BJ (cell line): ENCODE data around the gene FXR2. TPM values are rescaled to one million over a fixed set of nuclear protein-coding genes. Genes with fewer than 3 reads are reported as not detected.

Experiments used
- CTCF ChIA-PET: fragments of 350-600 bp; formaldehyde crosslinking; extraction: SDS; loops from one replicate; lab custom pipeline; 2021; ENCODE audit warnings: antibody characterized with exemption, inconsistent platforms; lab: Yijun Ruan, JAX
- POLR2A ChIA-PET: fragments of 300-600 bp; sonication (Branson Sonifier 250); formaldehyde crosslinking; extraction: SDS; loops from one replicate; lab custom pipeline; 2021; ENCODE audit warnings: antibody characterized with exemption; lab: Charles Lee
- DNase-seq: peaks from one replicate; pipeline ENCODE4 v3.0.0-alpha.2; 2011; ENCODE audit warnings: low read depth
- H3K27me3 ChIP-seq: 2 replicates; pipeline ENCODE4 v1.6.0; 2011; ENCODE audit warnings: low read length; ENCODE audit not compliant: control insufficient read depth, insufficient read depth
- H3K36me3 ChIP-seq: 2 replicates; pipeline ENCODE4 v1.5.1; 2011; ENCODE audit warnings: low read length; ENCODE audit not compliant: control insufficient read depth, insufficient read depth
- H3K4me3 ChIP-seq: 2 replicates; pipeline ENCODE4 v1.5.1; 2011; ENCODE audit warnings: low read depth, mild to moderate bottlenecking, control low read depth, low read length
- polyA minus RNA-seq: library from RNA; depleted of rRNA, polyadenylated mRNA; stranded (reverse); fragments of >200 nt; gene quantifications from 2 replicates; pipeline ENCODE4 v1.2.3, GENCODE V29; 2011; rRNA and poly(A)+ RNA removed
- polyA plus RNA-seq: library from polyadenylated mRNA; depleted of rRNA; stranded (reverse); fragments of >200 nt; gene quantifications from 2 replicates; pipeline ENCODE4 v1.2.3, GENCODE V29; 2011; rRNA removed
- TF ChIP-seq, protein P1 (sequence below): IDR thresholded peaks from 2 replicates; pipeline ENCODE4 v1.5.1; 2011; ENCODE audit warnings: low read depth, mild to moderate bottlenecking, control low read depth, inconsistent platforms, low read length, moderate library complexity; ENCODE audit not compliant: insufficient read depth

The FXR2 gene
- polyA plus RNA-seq (33.6 and 46.2 TPM in 2 replicates), polyA minus RNA-seq (44.8 and 72.0 TPM in 2 replicates)

DNA sequence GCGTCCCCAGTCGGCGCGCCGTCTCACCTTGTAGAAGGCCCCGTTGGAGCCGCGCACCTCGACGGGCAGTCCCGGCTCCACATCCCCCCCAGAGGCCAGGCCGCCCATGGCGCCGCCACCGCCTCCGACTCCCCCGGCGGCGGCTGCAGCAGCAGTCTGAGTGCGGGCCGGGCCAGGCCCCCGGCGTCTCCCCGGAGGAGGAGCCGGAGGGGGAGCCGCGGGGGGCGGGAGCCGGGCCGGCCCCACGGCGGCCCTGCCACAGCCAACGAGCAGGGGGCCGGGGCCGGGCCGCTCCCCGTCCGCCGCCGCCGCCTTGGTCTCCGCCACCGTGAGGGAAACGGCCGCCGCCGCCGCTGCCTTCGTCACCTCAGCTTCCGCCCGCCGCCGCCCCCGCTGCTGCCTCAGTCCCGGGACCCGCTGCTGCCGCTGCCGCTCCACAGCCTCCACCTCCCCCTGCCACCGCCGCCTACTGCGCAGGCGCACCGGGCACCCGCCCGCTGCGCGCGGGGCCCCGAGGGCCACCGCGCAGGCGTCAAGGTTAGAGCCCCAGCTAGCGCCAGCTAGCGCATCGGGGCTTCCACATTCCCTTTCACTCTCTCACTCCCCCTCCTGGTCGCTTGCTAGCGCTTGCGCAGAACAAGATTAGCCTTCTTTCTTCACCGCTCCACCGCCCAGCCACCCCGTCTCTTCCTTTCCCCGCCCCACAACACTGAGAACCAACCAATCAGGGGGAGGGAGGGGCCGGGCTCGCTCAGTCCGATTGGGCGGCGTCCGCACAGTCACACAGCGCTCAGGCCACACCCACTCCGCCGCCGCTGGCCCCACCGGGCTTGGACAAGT, at the start of gene FXR2:
Gene FXR2, minus strand, starts transcription at position 473 of the 840 bp plus-strand sequence. Its CDS starts 365 bp downstream, at position 108.
- ChIA-PET POLR2A (interaction anchor here (0.6 to 1.1 kb wide), 4 partner anchors 73 to 517 kb away, joined by 4 to 8 read pairs (median 6); partner anchors contain the start of genes TP53 and WRAP53), CTCF (interaction anchor here (0.6 to 1.9 kb wide), 8 partner anchors 10 to 577 kb away, joined by 3 to 9 read pairs (median 5); partner anchors contain the start of gene TP53)
- DNase-seq = peak; percentile 99
- TF ChIP-seq, protein P1, sequence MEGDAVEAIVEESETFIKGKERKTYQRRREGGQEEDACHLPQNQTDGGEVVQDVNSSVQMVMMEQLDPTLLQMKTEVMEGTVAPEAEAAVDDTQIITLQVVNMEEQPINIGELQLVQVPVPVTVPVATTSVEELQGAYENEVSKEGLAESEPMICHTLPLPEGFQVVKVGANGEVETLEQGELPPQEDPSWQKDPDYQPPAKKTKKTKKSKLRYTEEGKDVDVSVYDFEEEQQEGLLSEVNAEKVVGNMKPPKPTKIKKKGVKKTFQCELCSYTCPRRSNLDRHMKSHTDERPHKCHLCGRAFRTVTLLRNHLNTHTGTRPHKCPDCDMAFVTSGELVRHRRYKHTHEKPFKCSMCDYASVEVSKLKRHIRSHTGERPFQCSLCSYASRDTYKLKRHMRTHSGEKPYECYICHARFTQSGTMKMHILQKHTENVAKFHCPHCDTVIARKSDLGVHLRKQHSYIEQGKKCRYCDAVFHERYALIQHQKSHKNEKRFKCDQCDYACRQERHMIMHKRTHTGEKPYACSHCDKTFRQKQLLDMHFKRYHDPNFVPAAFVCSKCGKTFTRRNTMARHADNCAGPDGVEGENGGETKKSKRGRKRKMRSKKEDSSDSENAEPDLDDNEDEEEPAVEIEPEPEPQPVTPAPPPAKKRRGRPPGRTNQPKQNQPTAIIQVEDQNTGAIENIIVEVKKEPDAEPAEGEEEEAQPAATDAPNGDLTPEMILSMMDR = peak; percentile 76
- no peaks in the 10 kb centered on the region for H3K27me3 ChIP-seq
- H3K4me3 ChIP-seq = peak within 1 kb of the TSS; percentile 65
- peaks cover 5% of the 10 kb centered on the region for H3K36me3 ChIP-seq

DNA sequence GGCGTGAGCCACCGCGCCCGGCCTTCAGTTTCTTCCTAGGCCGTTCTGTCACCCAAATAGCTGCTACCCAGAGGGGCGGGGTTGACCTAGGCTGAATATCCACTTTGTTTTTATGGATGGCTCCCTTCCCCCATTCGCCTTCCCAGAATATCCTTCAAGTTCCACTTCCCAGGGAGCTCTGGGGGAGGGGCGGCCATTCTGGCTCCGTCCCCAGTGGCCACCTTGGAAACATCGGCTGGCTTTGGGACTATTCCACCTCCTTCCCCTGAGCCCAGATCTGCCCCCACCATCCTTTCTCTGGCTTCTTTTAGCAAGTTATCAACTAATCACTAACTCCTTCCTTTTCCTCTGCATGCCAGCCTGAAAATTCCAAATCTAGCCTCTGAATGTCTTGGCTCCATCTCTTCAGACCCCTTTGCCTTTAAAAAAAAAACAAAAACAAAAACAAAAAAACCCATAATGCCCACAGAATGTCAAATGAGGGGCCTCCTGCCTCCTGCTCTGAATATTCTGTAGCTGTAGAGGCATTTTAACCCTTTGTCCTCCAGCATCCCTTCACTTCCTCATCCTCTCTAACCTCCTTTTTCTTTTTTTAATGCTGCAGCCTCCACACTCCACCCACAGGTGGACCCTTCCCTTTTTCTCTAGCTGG, 42.4 kb upstream of the FXR2 start:
- no peak for DNase-seq
- H3K27me3 ChIP-seq = peaks cover 25% of the 10 kb centered on the region
- POLR2A ChIA-PET = no interaction called here
- no peaks in the 10 kb centered on the region for H3K36me3 ChIP-seq
- TF ChIP-seq, protein P1 = no peak
- CTCF ChIA-PET = interaction anchor here (1.1 to 3.4 kb wide), 3 partner anchors 16 to 31 kb away, joined by 4 to 12 read pairs (median 8); partner anchors contain the start of genes TP53 and WRAP53
- no peak overlapping the region for H3K4me3 ChIP-seq

DNA sequence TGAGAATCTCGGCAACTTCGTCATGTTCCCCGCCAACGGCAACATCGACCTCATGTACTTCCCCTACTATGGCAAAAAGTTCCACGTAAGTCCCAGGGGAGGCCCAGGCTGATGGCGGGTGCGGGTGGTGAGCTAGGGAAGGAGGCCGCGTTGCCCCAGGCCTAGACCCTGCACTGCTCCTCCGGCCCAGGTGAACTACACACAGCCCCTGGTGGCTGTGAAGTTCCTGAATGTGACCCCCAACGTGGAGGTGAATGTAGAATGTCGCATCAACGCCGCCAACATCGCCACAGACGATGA, 40.8 kb upstream of the FXR2 start:
- H3K36me3 ChIP-seq = no peaks in the 10 kb centered on the region
- ChIA-PET CTCF (interaction anchor here (0.8 to 3.4 kb wide), 2 partner anchors 13 to 32 kb away, joined by 3 to 12 read pairs; partner anchors contain the start of genes TP53 and WRAP53), POLR2A (no interaction called here)
- no peak overlapping the region for H3K4me3 ChIP-seq
- TF ChIP-seq, protein P1 = no peak
- H3K27me3 ChIP-seq = peaks cover 35% of the 10 kb centered on the region
- DNase-seq = no peak

DNA sequence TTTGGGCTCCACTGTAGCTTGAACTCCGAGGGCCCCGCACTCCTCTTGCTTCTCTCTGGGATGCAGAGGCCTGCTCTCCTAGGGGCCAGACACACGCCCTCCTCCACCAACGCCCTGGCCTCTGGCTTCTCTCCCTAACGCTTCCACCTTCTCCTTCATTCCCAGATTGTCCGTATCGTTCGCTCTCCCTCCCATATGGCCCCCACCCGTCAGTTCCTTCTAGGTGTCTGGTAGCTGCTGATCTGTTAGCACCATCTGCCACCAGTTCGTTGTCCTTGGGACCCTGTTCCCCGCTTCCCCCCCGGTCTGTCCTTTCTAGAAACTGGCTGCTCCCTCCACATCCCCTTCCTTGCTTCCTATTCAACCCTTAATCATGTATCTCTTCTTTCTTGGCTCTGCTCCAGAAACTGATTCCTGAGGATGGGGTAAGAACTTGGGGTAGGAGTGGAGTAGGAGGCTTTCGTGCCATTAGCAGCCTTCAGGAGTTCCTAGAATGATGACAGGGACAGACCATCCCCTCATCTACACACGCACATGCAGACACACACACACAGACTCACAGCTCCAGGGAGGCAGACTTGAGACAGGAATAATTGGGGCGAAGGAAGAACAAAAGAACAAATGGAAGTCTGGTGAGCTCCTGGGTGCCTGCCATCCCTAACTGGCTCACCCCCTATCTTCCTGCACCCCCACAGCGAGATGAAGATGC, 40.3 kb upstream of the FXR2 start:
- DNase-seq = no peak
- Histone ChIP-seq H3K27me3 (peaks cover 40% of the 10 kb centered on the region), H3K4me3 (no peak overlapping the region), H3K36me3 (no peaks in the 10 kb centered on the region)
- TF ChIP-seq, protein P1 = no peak
- ChIA-PET CTCF (interaction anchor here (0.8 to 3.4 kb wide), 3 partner anchors 12 to 33 kb away, joined by 3 to 12 read pairs (median 5); partner anchors contain the start of genes TP53 and WRAP53), POLR2A (no interaction called here)
